CD14-positive monocyte (primary cell): Measurements from ENCODE around the gene HTR6. TPM values are rescaled to one million over a fixed set of nuclear protein-coding genes. Genes with fewer than 3 reads are reported as not detected.

Source experiments
- DNase-seq, 3 donors: peaks; one replicate each; pipeline ENCODE4 v3.0.0-alpha.2; 2011 to 2022
- H2AFZ ChIP-seq: 2 replicates; pipeline ENCODE4 v1.6.0; 2012; ENCODE audit warnings: mild to moderate bottlenecking, low read depth, low read length, inconsistent platforms; ENCODE audit not compliant: insufficient read depth, poor library complexity, severe bottlenecking
- H3K27ac ChIP-seq, 2 donors: 1 replicate in 1 of 2; 2 replicates in 1 of 2; pipeline ENCODE4 v1.5.1; 2012 to 2013; ENCODE audit warnings: low read length in 2 of 2, control low read depth in 1 of 2, inconsistent platforms in 1 of 2, low read depth in 1 of 2, mild to moderate bottlenecking in 1 of 2
- H3K27me3 ChIP-seq, 2 donors: one replicate each; pipeline versions ENCODE4 v1.6.0 to v1.6.1; 2011 to 2013; ENCODE audit warnings: low read length in 2 of 2; ENCODE audit not compliant: control insufficient read depth in 2 of 2, insufficient read depth in 2 of 2
- H3K36me3 ChIP-seq, 2 donors: replicated peaks in 1 of 2; 1 replicate in 1 of 2; 2 replicates in 1 of 2; pipeline versions ENCODE4 v1.5.1 to v1.6.1; 2012 to 2013; ENCODE audit warnings: low read length in 2 of 2, control low read depth in 1 of 2, inconsistent platforms in 1 of 2, mild to moderate bottlenecking in 1 of 2; ENCODE audit not compliant: insufficient read depth in 2 of 2, control insufficient read depth in 1 of 2
- H3K4me1 ChIP-seq, 2 donors: 1 replicate in 1 of 2; 2 replicates in 1 of 2; pipeline versions ENCODE4 v1.5.1 to v1.6.1; 2012 to 2013; ENCODE audit warnings: low read length in 2 of 2, control low read depth in 1 of 2, inconsistent platforms in 1 of 2, mild to moderate bottlenecking in 1 of 2, moderate library complexity in 1 of 2; ENCODE audit not compliant: insufficient read depth in 2 of 2, control insufficient read depth in 1 of 2
- H3K4me2 ChIP-seq: replicated peaks from 2 replicates; pipeline ENCODE3; 2012; ENCODE audit warnings: low read length, moderate library complexity, mild to moderate bottlenecking; ENCODE audit not compliant: poor library complexity, severe bottlenecking; ENCODE audit errors: extremely low read depth
- H3K4me3 ChIP-seq, 3 experiments: fragments of 200-600 bp in 1 of 3; sonication (generic) in 1 of 3; replicated peaks in 1 of 3; 1 replicate in 2 of 3; 2 replicates in 1 of 3; pipeline ENCODE4 v1.5.1; 2011 to 2013; ENCODE audit warnings: low read length in 3 of 3, mild to moderate bottlenecking in 3 of 3, control low read depth in 2 of 3, low read depth in 2 of 3, inconsistent platforms in 1 of 3, moderate library complexity in 1 of 3
- H3K79me2 ChIP-seq: 2 replicates; pipeline ENCODE4 v1.6.0; 2012; ENCODE audit warnings: mild to moderate bottlenecking, control low read depth, inconsistent platforms, low read length, moderate library complexity; ENCODE audit not compliant: insufficient read depth
- H3K9ac ChIP-seq: 2 replicates; pipeline ENCODE4 v1.6.0; 2017; ENCODE audit warnings: low read length, mild to moderate bottlenecking; ENCODE audit not compliant: insufficient read depth, poor library complexity, severe bottlenecking
- H3K9me3 ChIP-seq, 2 donors: replicated peaks in 1 of 2; 1 replicate in 1 of 2; 2 replicates in 1 of 2; pipeline versions ENCODE4 v1.5.1 to v1.6.1; 2012 to 2013; ENCODE audit warnings: low read length in 2 of 2, control low read depth in 1 of 2; ENCODE audit not compliant: control insufficient read depth in 1 of 2, insufficient read depth in 1 of 2
- H4K20me1 ChIP-seq: 2 replicates; pipeline ENCODE4 v1.6.0; 2012; ENCODE audit warnings: mild to moderate bottlenecking, low read length, control low read depth, moderate library complexity; ENCODE audit not compliant: insufficient read depth
- H3K27ac Mint-ChIP-seq, 7 donors: one replicate each; pipeline ENCODE4 v1.8.0; 2020; ENCODE audit warnings: mild to moderate bottlenecking in 7 of 7, mixed read lengths in 7 of 7, moderate library complexity in 6 of 7, inconsistent platforms in 2 of 7
- H3K27me3 Mint-ChIP-seq, 3 donors: one replicate each; pipeline ENCODE4 v1.8.0; 2021 to 2022; ENCODE audit warnings: low read depth in 3 of 3, mild to moderate bottlenecking in 3 of 3, mixed read lengths in 3 of 3, moderate library complexity in 3 of 3, inconsistent platforms in 1 of 3
- H3K36me3 Mint-ChIP-seq, 2 donors: one replicate each; pipeline ENCODE4 v1.8.0; 2020; ENCODE audit warnings: mixed read lengths in 2 of 2, inconsistent platforms in 1 of 2, mild to moderate bottlenecking in 1 of 2
- H3K4me1 Mint-ChIP-seq: one replicate; pipeline ENCODE4 v1.8.0; 2020; ENCODE audit warnings: mild to moderate bottlenecking, mixed read lengths
- H3K4me3 Mint-ChIP-seq, 2 donors: one replicate each; pipeline ENCODE4 v1.8.0; 2020; ENCODE audit warnings: mild to moderate bottlenecking in 2 of 2, mixed read lengths in 2 of 2, moderate library complexity in 1 of 2
- H3K9me3 Mint-ChIP-seq, 7 donors: one replicate each; pipeline ENCODE4 v1.8.0; 2020 to 2022; ENCODE audit warnings: mixed read lengths in 7 of 7, mild to moderate bottlenecking in 6 of 7, moderate library complexity in 6 of 7, inconsistent platforms in 2 of 7
- CTCF ChIP-seq: fragments of 200-600 bp; IDR thresholded peaks from one replicate; pipeline ENCODE4 v1.8.0; 2022; ENCODE audit warnings: antibody characterized with exemption, mild to moderate bottlenecking
- WGBS: methylation state at CpG from one replicate; pipeline ENCODE4 v1.1.5; 2013; ENCODE audit warnings: missing lambda C conversion rate; ENCODE audit not compliant: insufficient coverage; 5-methylcytosine and 5-hydroxymethylcytosine counted together
- intact Hi-C, 2 donors: fragments of 100-400 bp; cut with micrococcal nuclease; formaldehyde crosslinking; loops; one replicate each; pipeline versions ENCODE4 v1.15.0 to v1.15.1; 2023
- polyA plus RNA-seq, 3 donors: library from polyadenylated mRNA; depleted of rRNA in 1 of 3; unstranded in 2 of 3; stranded (reverse) in 1 of 3; fragments of 300-500 nt in 2 of 3; fragments of >200 nt in 1 of 3; fragmentation: Illumina TruSeq in 2 of 3; gene quantifications; 1 replicate in 2 of 3; 2 replicates in 1 of 3; pipeline ENCODE4 v1.2.3, GENCODE V29; 2012 to 2021

The HTR6 gene
- polyA plus RNA-seq, 3 donors = not detected

DNA sequence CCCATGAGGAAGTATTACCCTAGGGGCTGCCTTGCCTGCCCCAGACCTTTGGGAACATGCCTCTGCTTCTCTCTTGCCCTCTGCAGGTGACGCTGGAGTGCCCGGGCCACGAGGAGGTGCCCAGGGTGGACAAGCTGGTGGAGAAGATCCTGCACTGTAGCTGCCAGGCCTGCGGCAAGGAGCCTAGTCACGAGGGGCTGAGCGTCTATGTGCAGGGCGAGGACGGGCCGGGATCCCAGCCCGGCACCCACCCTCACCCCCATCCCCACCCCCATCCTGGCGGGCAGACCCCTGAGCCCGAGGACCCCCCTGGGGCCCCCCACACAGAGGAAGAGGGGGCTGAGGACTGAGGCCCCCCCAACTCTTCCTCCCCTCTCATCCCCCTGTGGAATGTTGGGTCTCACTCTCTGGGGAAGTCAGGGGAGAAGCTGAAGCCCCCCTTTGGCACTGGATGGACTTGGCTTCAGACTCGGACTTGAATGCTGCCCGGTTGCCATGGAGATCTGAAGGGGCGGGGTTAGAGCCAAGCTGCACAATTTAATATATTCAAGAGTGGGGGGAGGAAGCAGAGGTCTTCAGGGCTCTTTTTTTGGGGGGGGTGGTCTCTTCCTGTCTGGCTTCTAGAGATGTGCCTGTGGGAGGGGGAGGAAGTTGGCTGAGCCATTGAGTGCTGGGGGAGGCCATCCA lies 7.8 kb upstream of the HTR6 start:
- H3K4me2 ChIP-seq = no peak overlapping the region
- H2AFZ ChIP-seq = no peak overlapping the region
- H3K9ac ChIP-seq = no peak overlapping the region
- 99% methylated on average over 7 of the region's 15 CpGs for WGBS
- peaks cover 0 to 4% (median 0%) of the 10 kb centered on the region in 7 donors for H3K9me3 Mint-ChIP-seq
- no peaks in the 10 kb centered on the region for H3K9me3 ChIP-seq
- peaks cover 10 to 24% (median 12%) of the 10 kb centered on the region in 3 donors for H3K27me3 Mint-ChIP-seq
- H3K36me3 Mint-ChIP-seq = no peaks in the 10 kb centered on the region
- intact Hi-C loops = loop anchor here in 1 of 2 donors (10.0 kb wide), 1 partner anchor 312 kb away; no protein-coding TSS in a partner anchor
- no peak for DNase-seq
- no peaks in the 10 kb centered on the region for H3K79me2 ChIP-seq
- no peak overlapping the region for H3K4me3 Mint-ChIP-seq
- H3K27ac Mint-ChIP-seq = no peak overlapping the region
- no peaks in the 10 kb centered on the region for H3K36me3 ChIP-seq
- peaks cover 0 to 7% of the 10 kb centered on the region in 2 donors for H3K27me3 ChIP-seq
- H3K27ac ChIP-seq = no peak overlapping the region
- no peak for TF ChIP-seq CTCF
- no peaks in the 10 kb centered on the region for H3K4me1 ChIP-seq
- H3K4me3 ChIP-seq = no peak overlapping the region
- no peaks in the 10 kb centered on the region for H4K20me1 ChIP-seq
- H3K4me1 Mint-ChIP-seq = peaks cover 9% of the 10 kb centered on the region

DNA sequence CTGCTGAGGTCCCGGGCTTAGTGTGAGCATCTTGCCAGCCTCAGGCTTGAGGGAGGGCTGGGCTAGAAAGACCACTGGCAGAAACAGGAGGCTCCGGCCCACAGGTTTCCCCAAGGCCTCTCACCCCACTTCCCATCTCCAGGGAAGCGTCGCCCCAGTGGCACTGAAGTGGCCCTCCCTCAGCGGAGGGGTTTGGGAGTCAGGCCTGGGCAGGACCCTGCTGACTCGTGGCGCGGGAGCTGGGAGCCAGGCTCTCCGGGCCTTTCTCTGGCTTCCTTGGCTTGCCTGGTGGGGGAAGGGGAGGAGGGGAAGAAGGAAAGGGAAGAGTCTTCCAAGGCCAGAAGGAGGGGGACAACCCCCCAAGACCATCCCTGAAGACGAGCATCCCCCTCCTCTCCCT lies 7.2 kb upstream of the HTR6 start:
- Histone ChIP-seq H3K9ac (no peak overlapping the region), H3K36me3 (no peaks in the 10 kb centered on the region), H3K9me3 (no peaks in the 10 kb centered on the region), H3K4me1 (no peaks in the 10 kb centered on the region), H4K20me1 (no peaks in the 10 kb centered on the region), H3K79me2 (no peaks in the 10 kb centered on the region), H3K4me3 (no peak overlapping the region), H3K4me2 (no peak overlapping the region), H3K27me3 (peaks cover 0 to 13% of the 10 kb centered on the region in 2 donors), H2AFZ (no peak overlapping the region), H3K27ac (no peak overlapping the region)
- intact Hi-C loops = loop anchor here in 1 of 2 donors (10.0 kb wide), 1 partner anchor 313 kb away; no protein-coding TSS in a partner anchor
- H3K36me3 Mint-ChIP-seq = no peaks in the 10 kb centered on the region
- H3K27ac Mint-ChIP-seq = no peak overlapping the region
- no peak for TF ChIP-seq CTCF
- DNase-seq = no peak
- no peak overlapping the region for H3K4me3 Mint-ChIP-seq
- H3K27me3 Mint-ChIP-seq = peaks cover 10 to 29% (median 17%) of the 10 kb centered on the region in 3 donors
- H3K9me3 Mint-ChIP-seq = peaks cover 0 to 4% (median 0%) of the 10 kb centered on the region in 7 donors
- WGBS = no CpG with 5 or more reads among the region's 10 CpGs
- peaks cover 9% of the 10 kb centered on the region for H3K4me1 Mint-ChIP-seq
